GM23248 (cell line): ENCODE data around the gene GRB14.

Experiments
- EZH2 ChIP-seq: fragments of 200-600 bp; sonication (generic); IDR thresholded peaks from 2 replicates; pipeline ENCODE4 v1.6.1; 2018; ENCODE audit warnings: antibody characterized with exemption, mild to moderate bottlenecking; ENCODE audit not compliant: insufficient read depth, poor library complexity, severe bottlenecking
- EZH2phosphoT487 ChIP-seq: fragments of 200-600 bp; sonication (generic); IDR thresholded peaks from 2 replicates; pipeline ENCODE4 v1.6.1; 2018; ENCODE audit warnings: antibody characterized with exemption, moderate library complexity, mild to moderate bottlenecking, low read depth; ENCODE audit not compliant: insufficient read depth

DNA sequence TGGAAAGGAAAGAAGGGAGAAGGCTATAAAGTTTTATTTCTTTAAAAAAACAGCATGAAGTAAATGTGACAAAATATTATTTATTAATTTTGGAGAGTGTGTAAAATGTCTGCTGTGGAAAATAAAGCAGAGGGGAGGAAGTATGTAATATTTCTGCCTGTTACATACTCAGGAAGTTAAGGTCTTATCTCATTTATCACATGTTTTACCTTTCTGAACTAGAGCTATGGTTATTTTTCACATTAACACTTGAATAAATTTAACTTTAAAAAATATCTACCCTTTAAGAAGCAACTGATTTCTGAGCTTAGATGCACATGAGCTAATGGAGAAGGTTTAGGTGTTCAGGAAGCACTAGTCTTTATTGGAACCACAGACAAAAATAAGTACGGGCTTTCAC lies 148.3 kb downstream of the GRB14 start:
- TF ChIP-seq EZH2 (no peak), EZH2phosphoT487 (no peak)
